Endodermal cell (in vitro differentiated cells): Measurements from ENCODE around the gene HSFX3. TPM values are rescaled to one million over a fixed set of nuclear protein-coding genes. Genes with fewer than 3 reads are reported as not detected.

Source experiments
- DNase-seq: peaks from one replicate; pipeline ENCODE4 v3.0.0-alpha.2; 2017
- H3K27ac ChIP-seq: 2 replicates; pipeline ENCODE4 v1.5.1; 2013; ENCODE audit warnings: mild to moderate bottlenecking, low read depth, low read length, moderate library complexity
- H3K27me3 ChIP-seq: 2 replicates; pipeline ENCODE4 v1.6.1; 2013; ENCODE audit warnings: mild to moderate bottlenecking, low read length, moderate library complexity; ENCODE audit not compliant: insufficient read depth, control insufficient read depth, poor library complexity, severe bottlenecking
- H3K36me3 ChIP-seq: 2 replicates; pipeline ENCODE4 v1.7.0; 2013; ENCODE audit warnings: mild to moderate bottlenecking, low read length, moderate library complexity; ENCODE audit not compliant: control insufficient read depth, insufficient read depth
- H3K4me1 ChIP-seq: one replicate; pipeline ENCODE4 v1.7.0; 2013; ENCODE audit warnings: low read length; ENCODE audit not compliant: control insufficient read depth, insufficient read depth
- H3K4me3 ChIP-seq: 2 replicates; pipeline ENCODE4 v1.5.1; 2013; ENCODE audit warnings: mild to moderate bottlenecking, low read length, moderate library complexity
- H3K9ac ChIP-seq: 2 replicates; pipeline ENCODE4 v1.6.1; 2013; ENCODE audit warnings: mild to moderate bottlenecking, low read length, moderate library complexity; ENCODE audit not compliant: poor library complexity, severe bottlenecking; ENCODE audit errors: extremely low read depth
- H3K9me3 ChIP-seq: 2 replicates; pipeline ENCODE4 v1.6.1; 2013; ENCODE audit warnings: mild to moderate bottlenecking, low read length, moderate library complexity; ENCODE audit not compliant: control insufficient read depth
- H3K27ac Mint-ChIP-seq: 2 replicates; pipeline ENCODE4 v1.8.0; 2020; ENCODE audit warnings: mixed read lengths
- H3K27me3 Mint-ChIP-seq: 2 replicates; pipeline ENCODE4 v1.8.0; 2021; ENCODE audit warnings: mild to moderate bottlenecking, mixed read lengths; ENCODE audit not compliant: insufficient read depth
- H3K36me3 Mint-ChIP-seq: 2 replicates; pipeline ENCODE4 v1.8.0; 2020; ENCODE audit warnings: low read depth, mixed read lengths
- H3K4me1 Mint-ChIP-seq: 2 replicates; pipeline ENCODE4 v1.8.0; 2020; ENCODE audit warnings: mixed read lengths
- H3K4me3 Mint-ChIP-seq: 2 replicates; pipeline ENCODE4 v1.8.0; 2020; ENCODE audit warnings: mild to moderate bottlenecking, moderate library complexity, mixed read lengths
- H3K9me3 Mint-ChIP-seq: 2 replicates; pipeline ENCODE4 v1.8.0; 2020; ENCODE audit warnings: mild to moderate bottlenecking, mixed read lengths
- WGBS, 2 experiments: methylation state at CpG; one replicate each; pipeline versions ENCODE4 v1.1.5 to v1.1.7; 2013; ENCODE audit warnings: missing lambda C conversion rate in 2 of 2, mixed read lengths in 1 of 2; ENCODE audit not compliant: insufficient coverage in 1 of 2, insufficient read length in 1 of 2; 5-methylcytosine and 5-hydroxymethylcytosine counted together
- total RNA-seq, 2 donors: library from RNA; stranded (reverse); fragmentation: NEBNext Ultra II Directional in 1 of 2; extraction: Animal tissue kit (Norgen Biotek cat#: 25700) in 1 of 2; gene quantifications; 2 replicates in 1 of 2; 3 replicates in 1 of 2; pipeline ENCODE4 v1.2.1, GENCODE V29; 2021
- TF ChIP-seq, protein P1 (sequence below): fragments of 200-600 bp; sonication (generic); conservative IDR thresholded peaks from 2 replicates; pipeline ENCODE4 v1.5.0; 2021; ENCODE audit warnings: antibody characterized with exemption, mild to moderate bottlenecking

HSFX3 gene
- total RNA-seq, 2 donors from 2014 or later, result not detected

GRCh38 chrX:149506349-149506748 is 43.4 kb downstream of the HSFX3 start:
- Mint-ChIP-seq H3K9me3 (peaks cover 52% of the 10 kb centered on the region), H3K4me3 (no peak overlapping the region), H3K27ac (no peak overlapping the region), H3K4me1 (peaks cover 4% of the 10 kb centered on the region), H3K36me3 (peaks cover 10% of the 10 kb centered on the region), H3K27me3 (peaks cover 2% of the 10 kb centered on the region)
- Histone ChIP-seq H3K36me3 (peaks cover 7% of the 10 kb centered on the region), H3K9ac (no peak overlapping the region), H3K27ac (no peak overlapping the region), H3K27me3 (no peaks in the 10 kb centered on the region), H3K9me3 (no peaks in the 10 kb centered on the region), H3K4me3 (no peak overlapping the region), H3K4me1 (no peaks in the 10 kb centered on the region)
- no CpG with 5 or more reads among the region's 2 CpGs for WGBS, 2 experiments
- DNase-seq, result no peak
- TF ChIP-seq, protein P1, sequence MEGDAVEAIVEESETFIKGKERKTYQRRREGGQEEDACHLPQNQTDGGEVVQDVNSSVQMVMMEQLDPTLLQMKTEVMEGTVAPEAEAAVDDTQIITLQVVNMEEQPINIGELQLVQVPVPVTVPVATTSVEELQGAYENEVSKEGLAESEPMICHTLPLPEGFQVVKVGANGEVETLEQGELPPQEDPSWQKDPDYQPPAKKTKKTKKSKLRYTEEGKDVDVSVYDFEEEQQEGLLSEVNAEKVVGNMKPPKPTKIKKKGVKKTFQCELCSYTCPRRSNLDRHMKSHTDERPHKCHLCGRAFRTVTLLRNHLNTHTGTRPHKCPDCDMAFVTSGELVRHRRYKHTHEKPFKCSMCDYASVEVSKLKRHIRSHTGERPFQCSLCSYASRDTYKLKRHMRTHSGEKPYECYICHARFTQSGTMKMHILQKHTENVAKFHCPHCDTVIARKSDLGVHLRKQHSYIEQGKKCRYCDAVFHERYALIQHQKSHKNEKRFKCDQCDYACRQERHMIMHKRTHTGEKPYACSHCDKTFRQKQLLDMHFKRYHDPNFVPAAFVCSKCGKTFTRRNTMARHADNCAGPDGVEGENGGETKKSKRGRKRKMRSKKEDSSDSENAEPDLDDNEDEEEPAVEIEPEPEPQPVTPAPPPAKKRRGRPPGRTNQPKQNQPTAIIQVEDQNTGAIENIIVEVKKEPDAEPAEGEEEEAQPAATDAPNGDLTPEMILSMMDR, result no peak

- Mint-ChIP-seq H3K9me3 (peaks cover 48% of the 10 kb centered on the region), H3K27ac (no peak overlapping the region), H3K36me3 (peaks cover 13% of the 10 kb centered on the region), H3K27me3 (peaks cover 2% of the 10 kb centered on the region), H3K4me3 (peak overlapping the region; percentile 65), H3K4me1 (peaks cover 4% of the 10 kb centered on the region)
- TF ChIP-seq, protein P1, result no peak
- H3K9ac ChIP-seq, result no peak overlapping the region
- H3K27ac ChIP-seq, result no peak overlapping the region
- H3K27me3 ChIP-seq, result no peaks in the 10 kb centered on the region
- peaks cover 10% of the 10 kb centered on the region for H3K36me3 ChIP-seq
- WGBS, 2 experiments, result 93% methylated on average over 5 to 9 of the region's 9 CpGs
- H3K9me3 ChIP-seq, result no peaks in the 10 kb centered on the region
- no peaks in the 10 kb centered on the region for H3K4me1 ChIP-seq
- H3K4me3 ChIP-seq, result no peak overlapping the region
- DNase-seq, result no peak
These were observed 44.1 kb downstream of the HSFX3 start for GRCh38 chrX:149505671-149506070.

DNA sequence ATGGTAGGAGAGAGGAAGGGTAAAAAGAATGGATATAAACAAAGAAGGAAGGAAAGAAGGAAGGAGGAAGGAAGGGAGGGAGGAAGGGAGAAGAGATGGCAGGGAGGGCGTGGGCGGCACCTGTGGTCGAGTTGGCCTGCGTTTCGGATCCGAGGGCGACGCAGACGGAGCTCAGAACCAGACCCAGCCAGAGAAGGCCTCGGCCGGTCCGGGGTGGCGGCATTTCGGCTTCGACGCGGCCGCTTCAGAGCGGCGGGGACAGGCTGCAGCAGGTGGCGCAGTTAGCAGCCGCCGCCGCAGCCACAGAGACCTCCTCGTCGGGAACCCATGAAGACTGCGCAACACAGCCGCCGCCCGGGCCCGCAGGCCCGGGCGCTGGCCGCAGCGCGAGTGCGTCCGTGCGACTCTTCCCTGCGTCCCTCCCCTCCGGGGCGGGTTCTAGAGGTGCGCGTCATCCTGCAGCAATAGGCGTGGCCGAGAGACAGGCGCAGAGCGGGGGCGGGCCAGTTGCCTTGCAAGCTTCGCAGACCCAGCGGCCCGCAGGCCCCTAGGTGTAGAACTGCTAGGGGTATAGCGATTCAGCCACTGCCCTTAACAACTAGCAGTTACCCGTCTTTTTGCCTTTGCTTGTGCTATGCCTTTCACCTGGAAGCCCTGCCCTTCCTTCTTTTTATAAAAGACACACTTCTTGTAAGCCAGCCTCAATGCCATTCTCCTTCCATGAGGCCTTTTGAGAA is 44.6 kb downstream of the HSFX3 start, which contains the start of gene IDS:
Gene IDS (minus strand): TSS at position 392 of the 737 bp plus-strand sequence. CDS start 169 bp downstream, at position 223.
- peak within 1 kb of the TSS; percentile 65 for H3K4me3 Mint-ChIP-seq
- Histone ChIP-seq H3K9ac (peak within 1 kb of the TSS; percentile 62), H3K36me3 (peaks cover 16% of the 10 kb centered on the region), H3K27ac (peak within 1 kb of the TSS; percentile 66), H3K9me3 (no peaks in the 10 kb centered on the region), H3K4me3 (peak within 1 kb of the TSS; percentile 85), H3K4me1 (no peaks in the 10 kb centered on the region), H3K27me3 (no peaks in the 10 kb centered on the region)
- WGBS, 2 experiments, result 0% methylated on average over 52 of the region's 54 CpGs; no CpG with 5 or more reads in 1 of the 2 experiments
- H3K27ac Mint-ChIP-seq, result peak within 1 kb of the TSS; percentile 24
- H3K4me1 Mint-ChIP-seq, result peaks cover 2% of the 10 kb centered on the region
- peaks cover 47% of the 10 kb centered on the region for H3K9me3 Mint-ChIP-seq
- H3K27me3 Mint-ChIP-seq, result peaks cover 2% of the 10 kb centered on the region
- TF ChIP-seq, protein P1, result no peak
- peak; percentile 93 for DNase-seq
- H3K36me3 Mint-ChIP-seq, result peaks cover 18% of the 10 kb centered on the region
